OCI-LY1 (cell line): ENCODE measurements around the gene TRIM29.
A peak's percentile ranks its signal among the peaks of the same experiment; 100 is the strongest.

Source experiments
- H2AFZ ChIP-seq: fragments of 200-600 bp; sonication (generic), shearing (Covaris generic); 2 replicates; pipeline ENCODE4 v1.6.0; 2014; ENCODE audit warnings: antibody characterized with exemption, mild to moderate bottlenecking, low read length
- H3F3A ChIP-seq: fragments of 200-600 bp; sonication (generic), shearing (Covaris generic); 2 replicates; pipeline ENCODE4 v1.6.0; 2014; ENCODE audit warnings: mild to moderate bottlenecking, antibody characterized with exemption, low read length, moderate library complexity; ENCODE audit not compliant: insufficient read depth
- H3K27ac ChIP-seq: fragments of 200-600 bp; sonication (generic); 2 replicates; pipeline ENCODE4 v1.5.1; 2014; ENCODE audit warnings: low read length, mixed run types, mild to moderate bottlenecking, low read depth; ENCODE audit not compliant: poor library complexity, severe bottlenecking
- H3K27me3 ChIP-seq: fragments of 200-600 bp; sonication (generic); 2 replicates; pipeline ENCODE4 v1.6.0; 2014; ENCODE audit warnings: antibody characterized with exemption, mild to moderate bottlenecking, low read length, moderate library complexity; ENCODE audit not compliant: insufficient read depth
- H3K36me3 ChIP-seq: fragments of 200-600 bp; sonication (generic); 2 replicates; pipeline ENCODE4 v1.6.1; 2014; ENCODE audit warnings: mild to moderate bottlenecking, antibody characterized with exemption, low read length, moderate library complexity, mixed read lengths; ENCODE audit not compliant: insufficient read depth
- H3K4me1 ChIP-seq: fragments of 200-600 bp; sonication (generic); 2 replicates; pipeline ENCODE4 v1.5.1; 2014; ENCODE audit warnings: mild to moderate bottlenecking, low read length, moderate library complexity; ENCODE audit not compliant: insufficient read depth, severe bottlenecking
- H3K4me2 ChIP-seq: fragments of 200-600 bp; sonication (generic), shearing (Covaris generic); 2 replicates; pipeline ENCODE4 v1.6.1; 2014; ENCODE audit warnings: low read length
- H3K4me3 ChIP-seq: fragments of 200-600 bp; sonication (generic); 2 replicates; pipeline ENCODE4 v1.5.1; 2014; ENCODE audit warnings: low read length, low read depth, mild to moderate bottlenecking, mixed read lengths; ENCODE audit not compliant: poor library complexity, severe bottlenecking
- H3K79me2 ChIP-seq: fragments of 200-600 bp; shearing (Covaris generic); 2 replicates; pipeline ENCODE4 v1.6.1; 2016; ENCODE audit warnings: mixed run types, low read length, mixed read lengths; ENCODE audit not compliant: insufficient read depth
- H3K9ac ChIP-seq: fragments of 200-600 bp; sonication (generic), shearing (Covaris generic); 2 replicates; pipeline ENCODE4 v1.6.1; 2014; ENCODE audit warnings: mild to moderate bottlenecking, low read length, mixed read lengths
- H3K9me2 ChIP-seq: fragments of 200-600 bp; sonication (generic), shearing (Covaris generic); 2 replicates; pipeline ENCODE4 v1.6.1; 2014; ENCODE audit warnings: low read depth, mild to moderate bottlenecking, low read length, mixed read lengths
- H3K9me3 ChIP-seq: fragments of 200-600 bp; shearing (Covaris generic); 2 replicates; pipeline ENCODE4 v1.6.1; 2014; ENCODE audit warnings: low read length, mixed read lengths
- H4K20me1 ChIP-seq: fragments of 200-600 bp; sonication (generic), shearing (Covaris generic); 2 replicates; pipeline ENCODE4 v1.6.0; 2016; ENCODE audit warnings: mild to moderate bottlenecking, low read length; ENCODE audit not compliant: insufficient read depth
- CTCF ChIP-seq: fragments of 200-600 bp; sonication (generic), shearing (Covaris generic); IDR thresholded peaks from 2 replicates; pipeline ENCODE4 v1.5.1; 2017; ENCODE audit warnings: mild to moderate bottlenecking, antibody characterized with exemption, low read length, moderate library complexity, mixed read lengths
- EZH2 ChIP-seq: fragments of 200-600 bp; sonication (generic), shearing (Covaris generic); IDR thresholded peaks from 2 replicates; pipeline ENCODE4 v1.8.0; 2017; ENCODE audit warnings: borderline replicate concordance, mixed run types, mild to moderate bottlenecking, antibody characterized with exemption, low read length, moderate library complexity, mixed read lengths

The TRIM29 gene

GRCh38 chr11:120108154-120108784 is 29.6 kb downstream of the TRIM29 start:
- Histone ChIP-seq H3K9me2 (no peaks in the 10 kb centered on the region), H3K4me1 (no peaks in the 10 kb centered on the region), H3K4me3 (no peak overlapping the region), H3K27me3 (no peaks in the 10 kb centered on the region), H3K9ac (no peak overlapping the region), H4K20me1 (no peaks in the 10 kb centered on the region), H3K9me3 (no peaks in the 10 kb centered on the region), H3K36me3 (no peaks in the 10 kb centered on the region), H3F3A (no peaks in the 10 kb centered on the region), H3K27ac (no peak overlapping the region), H2AFZ (no peak overlapping the region), H3K79me2 (no peaks in the 10 kb centered on the region), H3K4me2 (no peak overlapping the region)
- TF ChIP-seq CTCF (peak; percentile 78), EZH2 (no peak)

- Histone ChIP-seq H3K9me2 (no peaks in the 10 kb centered on the region), H3K27me3 (no peaks in the 10 kb centered on the region), H4K20me1 (no peaks in the 10 kb centered on the region), H3K27ac (no peak overlapping the region), H3K4me3 (no peak overlapping the region), H3K9ac (no peak overlapping the region), H3K4me1 (no peaks in the 10 kb centered on the region), H3K4me2 (no peak overlapping the region), H2AFZ (no peak overlapping the region), H3K79me2 (no peaks in the 10 kb centered on the region), H3K36me3 (no peaks in the 10 kb centered on the region), H3K9me3 (no peaks in the 10 kb centered on the region), H3F3A (no peaks in the 10 kb centered on the region)
- TF ChIP-seq EZH2 (no peak), CTCF (no peak)
These were observed 30.2 kb downstream of the TRIM29 start for GRCh38 chr11:120107692-120108091.

GRCh38 chr11:120106354-120107150 is 31.4 kb downstream of the TRIM29 start:
- no peaks in the 10 kb centered on the region for H3K79me2 ChIP-seq
- no peaks in the 10 kb centered on the region for H4K20me1 ChIP-seq
- H2AFZ ChIP-seq = no peak overlapping the region

More at GRCh38 chr11:120106354-120107150, 31.4 kb downstream of the TRIM29 start:
- no peaks in the 10 kb centered on the region for H3F3A ChIP-seq
- H3K4me2 ChIP-seq = no peak overlapping the region
- H3K27me3 ChIP-seq = no peaks in the 10 kb centered on the region
- TF ChIP-seq EZH2 = no peak
- TF ChIP-seq CTCF = no peak
- no peak overlapping the region for H3K4me3 ChIP-seq
- H3K36me3 ChIP-seq = no peaks in the 10 kb centered on the region
- H3K9me3 ChIP-seq = no peaks in the 10 kb centered on the region
- H3K9me2 ChIP-seq = no peaks in the 10 kb centered on the region
- H3K4me1 ChIP-seq = no peaks in the 10 kb centered on the region
- no peak overlapping the region for H3K27ac ChIP-seq
- H3K9ac ChIP-seq = no peak overlapping the region
